HG03460 (cell line): ENCODE data around the gene CSE1L.
"Not testable (repeated sequence)": the region's sequence is repeated elsewhere in the genome, so short reads cannot be mapped to it uniquely, and the experiment has no call there.

ENCODE experiments used
- ATAC-seq: cut with Tn5 transposase; IDR thresholded peaks from one replicate; pipeline ENCODE4 v1.9.1; 2021; ENCODE audit not compliant: unreplicated experiment

CSE1L gene, protein sequence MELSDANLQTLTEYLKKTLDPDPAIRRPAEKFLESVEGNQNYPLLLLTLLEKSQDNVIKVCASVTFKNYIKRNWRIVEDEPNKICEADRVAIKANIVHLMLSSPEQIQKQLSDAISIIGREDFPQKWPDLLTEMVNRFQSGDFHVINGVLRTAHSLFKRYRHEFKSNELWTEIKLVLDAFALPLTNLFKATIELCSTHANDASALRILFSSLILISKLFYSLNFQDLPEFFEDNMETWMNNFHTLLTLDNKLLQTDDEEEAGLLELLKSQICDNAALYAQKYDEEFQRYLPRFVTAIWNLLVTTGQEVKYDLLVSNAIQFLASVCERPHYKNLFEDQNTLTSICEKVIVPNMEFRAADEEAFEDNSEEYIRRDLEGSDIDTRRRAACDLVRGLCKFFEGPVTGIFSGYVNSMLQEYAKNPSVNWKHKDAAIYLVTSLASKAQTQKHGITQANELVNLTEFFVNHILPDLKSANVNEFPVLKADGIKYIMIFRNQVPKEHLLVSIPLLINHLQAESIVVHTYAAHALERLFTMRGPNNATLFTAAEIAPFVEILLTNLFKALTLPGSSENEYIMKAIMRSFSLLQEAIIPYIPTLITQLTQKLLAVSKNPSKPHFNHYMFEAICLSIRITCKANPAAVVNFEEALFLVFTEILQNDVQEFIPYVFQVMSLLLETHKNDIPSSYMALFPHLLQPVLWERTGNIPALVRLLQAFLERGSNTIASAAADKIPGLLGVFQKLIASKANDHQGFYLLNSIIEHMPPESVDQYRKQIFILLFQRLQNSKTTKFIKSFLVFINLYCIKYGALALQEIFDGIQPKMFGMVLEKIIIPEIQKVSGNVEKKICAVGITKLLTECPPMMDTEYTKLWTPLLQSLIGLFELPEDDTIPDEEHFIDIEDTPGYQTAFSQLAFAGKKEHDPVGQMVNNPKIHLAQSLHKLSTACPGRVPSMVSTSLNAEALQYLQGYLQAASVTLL

DNA sequence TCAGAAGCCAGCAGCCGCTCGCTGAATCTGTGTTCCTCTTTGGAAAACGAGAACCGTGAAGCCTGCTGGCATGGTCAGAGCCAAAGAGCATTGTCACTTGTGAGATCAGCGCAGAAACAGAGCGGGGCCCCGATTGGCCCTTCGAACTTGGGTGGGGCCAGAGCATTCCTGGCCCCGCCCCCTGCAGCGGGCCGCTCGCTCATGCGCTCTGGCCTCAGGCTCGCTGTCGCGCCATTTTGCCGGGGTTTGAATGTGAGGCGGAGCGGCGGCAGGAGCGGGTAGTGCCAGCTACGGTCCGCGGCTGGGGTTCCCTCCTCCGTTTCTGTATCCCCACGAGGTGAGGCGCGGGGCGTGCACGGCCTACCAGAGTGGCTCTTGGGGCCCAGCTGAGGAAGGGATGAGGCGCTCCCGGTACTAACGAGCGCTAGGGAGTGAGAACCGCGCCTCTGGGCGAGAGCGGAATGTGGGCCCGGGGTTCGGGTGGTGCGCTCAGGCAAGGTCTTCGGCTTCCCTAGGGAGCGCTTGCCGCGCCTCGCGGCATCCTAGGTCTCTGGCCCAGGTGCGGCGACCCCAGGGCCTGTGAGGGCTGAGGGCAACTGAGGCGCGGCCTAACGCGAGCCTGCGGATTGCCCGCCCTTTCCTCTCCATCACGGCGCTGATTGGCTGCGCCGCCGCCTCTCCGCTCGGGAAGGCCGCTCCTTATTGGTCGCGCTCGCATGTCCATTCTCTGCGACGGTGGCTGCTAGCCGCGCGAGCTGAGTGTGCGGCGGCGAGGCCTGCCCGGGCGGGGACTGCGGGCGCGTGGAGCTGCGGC, at the start of gene CSE1L:
Gene CSE1L, plus strand, starts transcription at position 226 of the 814 bp plus-strand sequence. CDS start 12,152 bp downstream, outside the sequence.
- ATAC-seq = peak; percentile 84

DNA sequence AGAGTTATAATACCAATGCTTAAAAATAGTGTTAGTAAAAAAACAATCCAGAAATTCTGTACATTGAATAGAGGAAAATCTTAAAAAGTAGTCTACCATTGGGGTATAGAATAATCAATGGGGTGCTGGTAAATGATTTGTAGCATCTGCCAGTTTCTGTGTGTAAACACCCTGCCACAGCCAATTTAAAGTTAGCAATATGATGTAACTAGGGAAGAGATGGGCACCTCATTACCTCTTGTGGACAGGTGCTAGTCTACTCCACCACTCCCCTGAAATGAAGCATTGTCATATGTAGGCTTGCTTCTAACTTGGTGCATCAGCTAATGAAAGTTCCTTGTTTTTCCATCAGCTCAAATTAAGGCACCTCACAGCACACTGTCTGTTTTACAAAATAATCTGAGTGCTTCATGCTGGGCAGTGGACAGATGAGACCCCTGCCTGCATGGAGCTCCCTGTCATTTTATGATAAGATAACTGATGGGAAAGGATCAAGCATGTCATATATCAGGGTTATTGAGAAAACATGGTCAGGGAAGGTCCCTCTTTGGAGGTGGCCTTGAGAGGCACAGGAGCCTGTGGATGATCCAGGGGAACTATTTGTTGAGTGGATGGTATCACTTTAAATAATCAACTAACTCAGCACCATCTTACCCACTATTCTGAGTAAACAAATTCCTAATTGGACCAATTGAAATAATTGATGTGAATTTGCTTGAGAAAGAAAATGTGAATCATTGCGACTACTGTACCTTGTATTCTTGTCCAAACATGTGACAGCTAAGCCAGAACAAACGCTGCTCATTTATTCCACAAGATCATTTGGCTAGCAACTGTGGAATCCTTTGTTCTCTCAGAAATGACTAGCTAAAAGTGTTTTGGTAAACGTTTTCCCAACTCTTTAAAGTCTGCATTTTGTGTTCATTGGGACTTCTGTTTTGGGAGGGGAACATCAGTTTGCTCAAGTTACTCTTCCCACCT, 45.9 kb upstream of the CSE1L start:
- ATAC-seq = no peak

DNA sequence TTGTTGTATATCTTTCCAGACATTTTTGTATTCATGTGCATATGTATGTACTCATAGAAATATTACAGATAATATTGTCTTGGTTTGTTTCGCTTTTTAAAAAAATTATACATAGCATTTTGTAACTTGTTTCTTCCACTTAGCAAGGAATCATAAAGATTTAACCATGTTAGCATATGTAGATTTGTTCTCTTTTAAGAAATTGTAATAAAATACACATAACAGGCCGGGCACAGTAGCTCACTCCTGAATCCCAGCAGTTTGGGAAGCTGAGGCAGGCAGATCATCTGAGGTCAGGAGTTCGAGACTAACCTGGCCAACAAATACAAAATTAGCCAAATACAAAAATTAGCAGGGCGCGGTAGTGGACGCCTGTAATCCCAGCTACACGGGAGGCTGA, 44.4 kb upstream of the CSE1L start:
- no peak for ATAC-seq

DNA sequence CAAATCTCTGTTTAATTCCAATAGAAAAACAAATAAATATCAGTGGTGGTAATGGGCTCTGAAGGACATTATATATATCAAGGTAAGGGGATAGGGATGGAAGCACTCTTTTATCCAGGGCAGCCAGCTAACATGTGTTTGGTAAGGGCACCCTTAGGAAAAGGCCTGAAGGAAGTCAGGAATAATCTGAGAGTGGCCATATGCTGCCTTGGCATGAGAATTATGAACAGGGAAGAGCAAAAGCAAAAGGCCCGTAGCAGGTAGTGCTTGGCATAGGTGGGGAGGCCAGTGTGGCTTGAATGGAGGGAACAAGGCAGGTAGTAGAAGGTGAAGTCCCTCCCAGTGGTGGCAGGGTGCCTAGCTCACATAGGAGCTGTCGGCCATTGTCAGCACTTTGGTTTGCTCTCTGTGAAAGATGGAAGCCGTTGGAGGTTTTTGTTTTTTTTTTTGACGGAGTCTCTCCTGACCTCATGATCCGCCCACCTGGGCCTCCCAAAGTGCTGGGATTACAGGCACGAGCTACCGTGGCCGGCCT, 39.6 kb upstream of the CSE1L start:
- no peak for ATAC-seq

DNA sequence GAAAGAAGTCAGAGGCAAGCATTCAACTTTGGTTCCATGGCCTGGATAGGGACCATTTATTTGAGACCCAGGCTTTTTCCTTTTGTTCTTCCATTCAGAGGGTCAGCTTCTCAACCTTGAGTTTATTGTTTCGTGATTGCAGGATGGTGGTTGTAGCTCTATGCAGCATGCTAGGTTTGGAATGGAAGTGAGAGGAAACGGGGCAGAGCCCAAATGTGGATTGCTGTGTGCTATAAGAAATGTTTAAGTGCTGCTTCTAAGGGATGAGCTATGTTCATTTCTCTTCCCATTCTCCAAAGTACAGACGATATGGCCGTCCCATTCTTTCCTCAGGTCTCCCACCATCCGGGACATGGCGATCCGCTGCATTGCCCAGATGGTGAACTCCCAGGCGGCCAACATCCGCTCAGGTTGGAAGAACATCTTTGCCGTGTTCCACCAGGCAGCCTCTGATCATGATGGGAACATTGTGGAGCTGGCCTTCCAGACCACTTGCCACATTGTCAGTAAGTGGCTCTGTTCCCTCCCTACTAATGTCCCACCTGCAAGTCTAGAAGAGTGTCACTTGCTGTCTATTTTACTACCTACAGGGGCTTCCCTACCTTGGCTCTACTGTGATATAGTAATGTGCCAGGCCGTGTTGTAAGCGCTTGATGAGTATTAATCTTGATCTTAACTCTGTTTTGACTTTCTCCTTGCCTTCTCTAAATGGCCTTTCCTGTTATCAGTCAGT, 36.0 kb upstream of the CSE1L start:
- no peak for ATAC-seq

DNA sequence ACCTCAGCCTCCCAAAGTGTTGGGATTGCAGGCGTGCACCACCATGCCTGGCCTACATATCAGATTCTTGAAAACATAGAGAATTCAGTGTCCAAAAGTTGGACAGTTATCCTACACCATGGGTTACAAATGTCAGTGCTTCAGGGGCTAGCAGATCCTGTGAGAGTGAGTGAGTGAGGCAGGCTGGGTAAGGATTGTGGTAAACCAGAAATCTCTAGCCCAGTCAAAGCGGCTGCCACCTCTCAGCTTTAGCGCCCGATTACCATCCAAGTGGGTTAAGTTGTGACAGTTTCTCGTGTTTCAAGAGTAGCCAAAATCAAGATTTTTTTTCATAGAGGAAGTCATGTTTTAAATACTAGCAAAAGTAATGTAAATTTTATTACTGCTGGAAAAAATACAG, 21.9 kb upstream of the CSE1L start:
- ATAC-seq = no peak

DNA sequence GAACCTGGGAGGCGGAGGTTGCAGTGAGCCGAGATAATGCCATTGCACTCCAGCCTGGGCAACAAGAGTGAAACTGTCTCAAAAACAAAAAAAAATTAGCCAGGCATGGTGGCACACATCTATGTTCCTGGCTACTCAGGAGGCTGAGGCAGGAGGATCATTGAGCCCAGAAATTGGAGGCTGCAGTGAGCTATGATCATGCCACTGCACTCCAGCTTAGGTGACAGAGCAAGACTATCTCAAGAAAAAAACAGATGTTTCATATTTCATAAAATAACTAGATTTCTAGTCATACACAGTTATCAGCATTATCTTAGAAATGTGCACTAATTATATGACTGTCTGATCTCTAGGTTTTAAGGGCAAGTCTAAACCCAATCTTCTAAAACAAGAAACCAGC, 17.9 kb upstream of the CSE1L start:
- not testable (repeated sequence) for ATAC-seq

DNA sequence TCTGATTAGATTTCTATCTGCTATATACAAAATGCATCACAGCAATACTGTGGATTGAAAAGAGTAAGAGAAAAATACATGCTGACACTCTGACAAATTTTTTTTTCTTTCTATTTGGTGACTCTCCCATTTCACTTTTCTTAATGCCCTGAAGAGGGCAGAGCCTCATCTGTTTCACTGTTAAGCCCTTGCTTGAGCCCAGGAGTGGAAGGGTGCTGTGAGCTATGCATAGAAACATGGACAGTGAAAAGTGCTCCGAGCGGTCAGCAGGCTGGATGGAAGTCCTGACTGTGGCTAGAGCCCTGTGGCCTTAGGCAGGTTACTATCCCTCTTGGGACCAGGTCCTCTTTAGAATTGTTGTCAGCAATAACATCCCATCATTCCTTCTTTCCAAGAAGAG, 17.4 kb upstream of the CSE1L start:
- ATAC-seq = no peak

DNA sequence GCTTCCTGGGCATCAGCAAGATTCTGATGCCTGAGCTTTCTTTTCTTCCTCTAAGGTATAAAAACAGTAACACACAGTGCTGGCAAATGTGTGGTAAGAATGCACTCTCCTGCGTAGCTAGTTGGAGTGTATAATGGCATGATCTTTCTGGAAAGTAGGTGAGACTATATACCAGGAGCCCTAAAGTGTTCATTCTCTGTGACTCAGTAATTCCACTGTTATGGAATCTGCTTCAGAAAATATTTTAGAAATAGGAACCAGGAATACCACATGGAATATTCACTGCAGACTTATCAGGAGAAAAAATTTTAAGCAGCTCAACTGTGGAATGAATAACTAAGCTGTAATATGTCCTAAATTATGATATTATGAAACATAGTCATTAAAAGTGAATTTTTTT, 16.9 kb upstream of the CSE1L start:
- ATAC-seq = no peak

DNA sequence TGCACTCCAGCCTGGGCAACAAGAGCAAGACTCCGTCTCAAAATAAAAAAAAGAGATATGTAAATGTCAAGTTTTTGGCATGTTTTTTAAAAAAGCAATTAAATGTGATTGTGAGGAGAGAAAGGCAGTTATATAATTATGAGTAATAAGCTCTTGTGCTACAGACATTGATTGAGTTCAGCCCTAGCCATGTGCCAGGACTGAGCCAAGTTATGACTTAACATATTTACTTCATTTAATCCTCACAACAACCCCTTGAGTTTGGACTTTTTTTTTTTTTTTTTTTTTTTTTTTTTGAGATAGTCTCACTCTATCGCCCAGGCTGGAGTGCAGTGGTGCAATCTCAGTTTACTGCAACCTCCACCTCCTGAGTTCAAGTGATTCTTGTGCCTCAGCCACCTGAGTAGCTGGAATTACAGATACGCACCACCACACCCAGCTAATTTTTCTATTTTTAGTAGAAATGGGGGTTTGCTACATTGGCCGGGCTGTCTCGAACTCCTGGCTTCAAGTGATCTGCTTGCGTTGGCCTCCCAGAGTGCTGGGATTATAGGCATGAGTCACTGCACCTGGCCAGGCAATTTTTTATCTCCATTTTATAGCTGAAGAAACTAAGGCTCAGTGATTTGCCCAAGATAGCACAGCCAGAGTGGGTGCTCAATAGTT, 15.0 kb upstream of the CSE1L start:
- no peak for ATAC-seq

DNA sequence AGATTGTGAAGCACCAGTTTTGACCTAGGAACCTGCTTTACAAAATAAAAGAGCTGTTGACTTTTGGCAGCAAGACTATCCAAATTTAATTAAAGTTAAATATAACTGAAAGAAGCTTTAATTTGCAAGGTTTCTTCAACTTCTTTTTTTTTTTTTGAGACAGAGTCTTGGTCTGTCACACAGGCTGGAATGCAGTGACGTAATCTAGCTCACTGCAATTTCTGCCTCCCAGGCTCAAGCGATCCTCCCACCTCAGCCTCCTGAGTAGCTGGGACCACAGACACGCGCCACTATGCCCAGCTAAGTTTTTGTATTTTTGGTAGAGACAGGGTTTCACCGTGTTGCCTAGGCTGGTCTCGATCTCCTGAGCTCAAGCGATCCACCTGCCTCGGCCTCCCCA, 13.7 kb upstream of the CSE1L start:
- no peak for ATAC-seq

DNA sequence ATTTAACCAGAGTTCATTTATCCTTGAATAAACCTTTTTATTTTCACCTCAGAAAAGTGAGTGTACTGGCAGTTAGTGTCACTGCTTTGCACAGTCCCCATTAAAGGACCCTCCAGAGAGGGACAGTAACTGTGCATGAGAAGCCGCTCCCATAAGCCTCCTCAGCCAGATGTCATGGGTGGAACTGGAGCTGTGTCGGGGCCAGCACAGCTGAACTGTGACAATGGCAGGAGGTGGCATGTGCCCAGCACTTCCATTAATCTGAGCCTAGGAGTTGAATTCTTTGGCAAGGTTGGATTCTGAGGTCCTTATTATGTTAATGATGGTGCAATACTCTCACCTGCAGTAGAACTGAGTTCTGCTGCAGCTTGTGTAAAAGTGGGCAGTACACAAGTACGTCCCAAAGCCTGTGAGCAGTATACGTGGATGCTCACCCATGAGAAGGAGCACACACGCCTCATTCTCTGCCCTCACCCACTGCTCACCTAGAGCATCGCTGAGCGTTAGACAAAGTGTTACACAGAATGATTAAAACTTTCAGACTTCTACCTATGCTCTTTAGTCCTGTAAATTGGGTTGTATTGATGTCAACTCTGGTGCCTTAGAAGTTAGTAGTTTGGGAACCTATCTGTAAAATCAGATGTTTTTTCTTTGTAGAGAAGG, 11.9 kb upstream of the CSE1L start:
- no peak for ATAC-seq

DNA sequence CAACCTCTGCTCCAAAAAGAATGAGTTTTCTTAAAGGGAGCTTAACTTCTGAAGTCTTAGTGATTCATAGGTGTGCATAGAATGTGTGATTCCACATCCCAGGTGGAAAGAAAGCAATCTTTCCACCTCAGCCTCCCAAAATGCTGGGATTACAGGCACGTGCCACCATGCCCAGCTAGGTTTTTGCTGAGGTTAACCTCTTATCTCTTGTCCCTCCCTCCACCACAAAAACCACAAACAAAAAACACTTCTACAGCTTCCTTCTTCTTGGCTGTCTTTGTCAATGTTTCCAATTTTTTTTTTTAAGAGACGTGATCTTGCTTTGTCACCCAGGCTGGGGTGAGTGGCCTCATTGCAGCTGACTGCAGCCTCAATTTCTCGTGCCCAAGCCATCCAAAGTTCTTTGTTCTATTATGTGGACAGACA, 8.1 kb upstream of the CSE1L start:
- no peak for ATAC-seq

DNA sequence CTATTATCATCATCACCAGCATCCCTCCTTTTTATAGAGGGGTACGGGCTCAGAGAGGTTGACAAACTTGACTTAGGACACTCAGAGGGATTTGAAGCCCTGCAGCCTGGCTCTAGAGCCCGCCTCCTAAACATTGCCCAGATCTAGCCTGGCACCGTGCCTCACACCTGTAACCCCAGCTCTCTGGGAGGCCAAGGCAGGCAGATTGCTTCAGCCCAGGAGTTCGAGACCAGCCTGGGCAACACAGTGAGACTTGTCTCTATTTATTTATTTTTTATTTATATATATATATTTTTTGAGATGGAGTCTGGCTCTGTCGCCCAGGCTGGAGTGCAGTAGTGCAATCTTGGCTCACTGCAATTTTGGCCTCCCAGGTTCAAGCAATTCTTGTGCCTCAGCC, 6.3 kb upstream of the CSE1L start:
- ATAC-seq = no peak

DNA sequence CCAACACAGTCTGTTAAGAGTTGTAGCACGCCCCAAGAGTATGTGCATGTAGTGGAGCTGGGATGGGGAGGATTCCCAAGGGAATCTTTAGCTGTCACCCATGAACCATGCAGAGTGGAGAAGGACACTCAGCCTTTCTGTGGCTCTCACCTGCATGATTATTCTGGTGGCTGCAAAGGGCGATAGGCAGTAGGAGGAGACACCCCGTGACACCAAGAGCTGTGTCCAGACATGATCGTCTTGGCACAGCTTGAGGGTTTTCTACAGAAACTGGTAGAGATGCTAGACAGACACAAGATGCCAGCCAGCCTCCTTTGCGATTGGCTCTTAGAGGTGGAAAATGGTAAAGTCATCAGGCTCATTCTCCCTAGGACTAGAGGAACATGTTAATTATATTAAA, 3.1 kb upstream of the CSE1L start:
- ATAC-seq = no peak

DNA sequence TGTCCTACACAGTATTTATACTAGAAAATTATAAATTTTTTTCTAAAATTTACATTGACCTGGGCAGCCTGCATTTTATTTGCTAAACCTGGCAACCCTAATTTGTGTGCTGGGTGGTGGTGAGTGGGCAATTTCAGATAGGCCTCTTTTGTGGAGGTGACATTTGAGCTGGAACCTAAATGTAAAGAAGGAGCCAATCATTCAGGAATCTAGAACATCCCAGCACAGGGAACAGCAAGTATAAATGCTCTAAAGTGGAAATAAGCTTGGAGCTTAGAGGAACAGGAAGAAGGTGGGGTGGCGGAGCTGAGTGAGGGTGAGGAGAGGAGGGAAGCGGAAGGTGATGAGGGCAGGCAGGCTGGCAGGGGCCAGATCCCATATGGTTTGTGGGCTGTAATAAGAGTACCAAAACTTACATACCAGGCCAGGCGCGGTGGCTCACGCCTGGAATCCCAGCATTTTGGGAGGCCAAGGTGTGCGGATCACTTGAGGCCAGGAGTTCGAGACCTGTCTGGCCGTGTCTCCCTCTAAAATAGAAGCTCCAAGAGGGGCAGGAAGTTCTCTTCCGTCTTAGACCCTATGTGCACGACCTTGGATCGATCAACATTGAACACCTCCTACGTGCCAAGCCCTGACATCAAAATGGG, 549 bp upstream of the CSE1L start:
- peak; percentile 9 for ATAC-seq

DNA sequence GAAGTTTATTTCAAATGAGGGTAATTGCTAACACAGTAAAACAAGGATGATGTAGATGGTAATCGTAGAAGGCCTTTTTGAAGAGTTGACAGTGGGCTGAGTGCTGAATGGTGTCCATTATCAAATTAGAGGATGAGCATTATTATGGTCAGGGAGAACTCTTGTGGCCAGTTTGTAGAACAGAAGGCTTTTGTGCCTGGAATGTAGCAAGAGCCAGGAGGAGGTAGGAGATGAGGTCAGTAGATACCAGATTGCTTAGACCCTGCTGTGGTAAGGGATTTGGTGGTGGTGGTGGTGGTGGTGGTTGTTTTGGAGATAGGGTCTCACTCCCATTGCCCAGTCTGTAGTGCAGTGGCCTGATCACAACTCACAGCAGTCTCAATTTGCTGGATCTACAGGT, 6.2 kb downstream of the CSE1L start:
- ATAC-seq = no peak
